Breast epithelium (tissue), 4 donors: ENCODE data around the gene PPP1R16B. TPM values are rescaled to one million over a fixed set of nuclear protein-coding genes. Genes with fewer than 3 reads are reported as not detected.

Experiments used
- DNase-seq, 2 donors: peaks; one replicate each; pipeline ENCODE4 v3.0.0-alpha.2; 2019; ENCODE audit warnings: low spot score in 2 of 2
- H3K27ac ChIP-seq, 2 donors: fragments of 200-600 bp; sonication (generic) in 1 of 2; one replicate each; pipeline ENCODE4 v1.5.1; 2016 to 2019; ENCODE audit warnings: mild to moderate bottlenecking in 1 of 2
- H3K27me3 ChIP-seq, 2 donors: fragments of 200-600 bp; sonication (generic) in 1 of 2; one replicate each; pipeline versions ENCODE4 v1.5.1 to v1.6.0; 2017 to 2019; ENCODE audit warnings: control low read depth in 1 of 2, mild to moderate bottlenecking in 1 of 2
- H3K36me3 ChIP-seq: fragments of 200-600 bp; one replicate; pipeline ENCODE4 v1.5.1; 2019
- H3K4me1 ChIP-seq, 2 donors: fragments of 200-600 bp; sonication (generic); one replicate each; pipeline ENCODE4 v1.5.1; 2016 to 2019; ENCODE audit warnings: control low read depth in 1 of 2
- H3K4me3 ChIP-seq, 3 donors: fragments of 200-600 bp; sonication (generic); 1 replicate in 2 of 3; 2 replicates in 1 of 3; pipeline ENCODE4 v1.5.1; 2016 to 2019; ENCODE audit warnings: mild to moderate bottlenecking in 3 of 3, moderate library complexity in 2 of 3
- H3K9me3 ChIP-seq, 2 donors: fragments of 200-600 bp; sonication (generic) in 1 of 2; one replicate each; pipeline ENCODE4 v1.5.1; 2016 to 2019; ENCODE audit warnings: control low read depth in 1 of 2
- CTCF ChIP-seq, 3 donors: fragments of 450-650 bp; IDR thresholded peaks; one replicate each; pipeline ENCODE4 v1.5.1; 2016 to 2017; ENCODE audit warnings: antibody characterized with exemption in 3 of 3, mild to moderate bottlenecking in 3 of 3, moderate library complexity in 3 of 3
- POLR2A ChIP-seq: fragments of 450-650 bp; IDR thresholded peaks from one replicate; pipeline ENCODE4 v1.6.1; 2016; ENCODE audit warnings: antibody characterized with exemption, mild to moderate bottlenecking, moderate library complexity
- POLR2AphosphoS5 ChIP-seq, 3 donors: sonication (generic); formaldehyde crosslinking; IDR thresholded peaks; one replicate each; pipeline ENCODE4 v1.6.1; 2017; ENCODE audit warnings: antibody characterized with exemption in 3 of 3
- intact Hi-C: fragments of 100-400 bp; cut with DNase I; formaldehyde crosslinking; loops from one replicate; pipeline ENCODE4 v1.15.1; 2023; ENCODE audit warnings: low total_unique reads
- total RNA-seq, 3 donors: library from RNA; depleted of rRNA; stranded (reverse); fragments of >200 nt; gene quantifications; one replicate each; pipeline ENCODE4 v1.1.0, GENCODE V29; 2016

Gene PPP1R16B
- total RNA-seq, 3 donors from 2014 or later: 3.7 to 10.8 (median 8.2) TPM

- Histone ChIP-seq H3K27me3 (no peaks in the 10 kb centered on the region), H3K27ac (no peak overlapping the region), H3K4me1 (no peaks in the 10 kb centered on the region), H3K9me3 (no peaks in the 10 kb centered on the region), H3K36me3 (no peaks in the 10 kb centered on the region), H3K4me3 (no peak overlapping the region)
- intact Hi-C loops: no loop called here
- TF ChIP-seq CTCF (IDR thresholded peaks at IDR 0.05) (no peak), POLR2AphosphoS5 (IDR thresholded peaks at IDR 0.05) (no peak), POLR2A (no peak)
- DNase-seq: no peak
Measured at GRCh38 chr20:38847840-38848239, 42.3 kb downstream of the PPP1R16B start.

DNA sequence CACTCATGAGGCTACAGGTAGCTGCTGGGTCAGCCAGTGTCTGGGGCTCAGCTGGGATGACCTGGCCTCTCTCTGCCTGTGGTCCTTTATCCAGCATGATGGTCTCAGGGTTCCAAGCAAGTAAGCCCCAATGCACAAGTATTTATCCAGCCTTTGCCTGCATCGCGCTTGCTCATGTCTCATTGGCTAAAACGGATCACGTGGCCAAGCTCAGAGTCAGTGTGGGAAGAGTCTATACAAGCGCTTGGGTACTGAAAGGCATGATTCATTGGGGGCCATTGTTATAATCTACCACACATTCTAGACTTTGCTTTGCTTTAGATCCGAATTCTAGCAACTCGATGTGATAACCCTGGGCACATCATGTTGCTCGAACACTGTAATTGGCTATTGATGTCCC, 48.3 kb downstream of the PPP1R16B start:
- H3K36me3 ChIP-seq: no peaks in the 10 kb centered on the region
- H3K27me3 ChIP-seq: no peaks in the 10 kb centered on the region
- no peak for DNase-seq
- no peak overlapping the region for H3K4me3 ChIP-seq
- no peak for TF ChIP-seq POLR2AphosphoS5 (IDR thresholded peaks at IDR 0.05)
- H3K9me3 ChIP-seq: no peaks in the 10 kb centered on the region
- no peaks in the 10 kb centered on the region for H3K4me1 ChIP-seq
- H3K27ac ChIP-seq: no peak overlapping the region
- intact Hi-C loops: no loop called here

DNA sequence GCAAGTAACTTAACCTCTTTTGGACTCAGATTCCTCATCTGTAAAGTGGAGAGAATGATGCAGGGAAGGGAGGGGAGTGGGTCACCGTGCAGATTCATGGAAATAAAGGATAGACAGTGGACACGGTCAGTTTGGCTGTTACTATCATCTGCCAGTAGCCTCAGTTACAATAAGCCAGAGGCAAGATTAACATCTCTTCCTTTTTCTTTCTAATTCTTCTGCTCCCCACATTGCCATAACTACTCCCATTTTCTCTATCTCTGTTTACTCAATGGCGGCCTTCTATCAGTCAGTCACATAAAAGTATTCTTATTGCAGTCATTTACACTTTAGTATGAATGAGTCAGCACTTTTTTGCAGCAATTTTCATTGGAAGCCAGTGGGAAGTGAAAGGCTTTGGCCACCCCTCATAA, 49.2 kb downstream of the PPP1R16B start:
- Histone ChIP-seq H3K9me3 (no peaks in the 10 kb centered on the region), H3K4me1 (no peaks in the 10 kb centered on the region), H3K36me3 (no peaks in the 10 kb centered on the region), H3K27me3 (no peaks in the 10 kb centered on the region), H3K4me3 (no peak overlapping the region), H3K27ac (no peak overlapping the region)
- intact Hi-C loops: loop anchor here (5.0 kb wide), 1 partner anchor 252 kb away; the partner anchor contains the start of gene ARHGAP40
- TF ChIP-seq CTCF (IDR thresholded peaks at IDR 0.05): no peak
- TF ChIP-seq POLR2A: no peak
- no peak for TF ChIP-seq POLR2AphosphoS5 (IDR thresholded peaks at IDR 0.05)
- DNase-seq: no peak

- intact Hi-C loops: loop anchor here (5.0 kb wide), 1 partner anchor 253 kb away; the partner anchor contains the start of gene ARHGAP40
- no peaks in the 10 kb centered on the region for H3K27me3 ChIP-seq
- no peaks in the 10 kb centered on the region for H3K4me1 ChIP-seq
- TF ChIP-seq CTCF (IDR thresholded peaks at IDR 0.05) (no peak), POLR2AphosphoS5 (IDR thresholded peaks at IDR 0.05) (no peak)
- DNase-seq: no peak
- H3K36me3 ChIP-seq: no peaks in the 10 kb centered on the region
- no peak overlapping the region for H3K27ac ChIP-seq
- no peaks in the 10 kb centered on the region for H3K9me3 ChIP-seq
- H3K4me3 ChIP-seq: no peak overlapping the region
Measured at GRCh38 chr20:38855356-38855755, 49.9 kb downstream of the PPP1R16B start.

DNA sequence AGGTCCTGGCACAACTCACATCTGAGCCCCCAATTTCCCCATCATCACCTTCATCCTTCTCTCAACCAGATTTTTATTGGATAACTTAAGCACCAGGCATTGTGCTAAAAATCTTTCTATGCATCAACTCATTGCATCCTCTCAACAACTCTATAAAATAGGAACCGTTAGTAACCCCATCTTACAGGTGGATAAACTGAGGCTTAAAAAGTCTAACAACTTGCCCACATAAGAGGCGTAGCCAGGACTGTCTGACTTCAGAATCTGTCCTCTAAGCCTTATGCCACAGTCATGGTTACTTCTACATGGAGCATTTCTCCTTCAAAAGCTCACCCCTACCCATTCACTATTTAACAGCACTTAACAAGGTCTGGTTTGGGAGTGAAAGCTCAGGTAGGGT, 51.1 kb downstream of the PPP1R16B start:
- H3K9me3 ChIP-seq: no peaks in the 10 kb centered on the region
- no peaks in the 10 kb centered on the region for H3K4me1 ChIP-seq
- no peaks in the 10 kb centered on the region for H3K36me3 ChIP-seq
- no peaks in the 10 kb centered on the region for H3K27me3 ChIP-seq
- H3K27ac ChIP-seq: no peak overlapping the region
- H3K4me3 ChIP-seq: no peak overlapping the region
- no peak for DNase-seq
- intact Hi-C loops: loop anchor here (5.0 kb wide), 1 partner anchor 254 kb away; the partner anchor contains the start of gene ARHGAP40
- TF ChIP-seq POLR2AphosphoS5 (IDR thresholded peaks at IDR 0.05) (no peak), CTCF (IDR thresholded peaks at IDR 0.05) (no peak), POLR2A (no peak)

DNA sequence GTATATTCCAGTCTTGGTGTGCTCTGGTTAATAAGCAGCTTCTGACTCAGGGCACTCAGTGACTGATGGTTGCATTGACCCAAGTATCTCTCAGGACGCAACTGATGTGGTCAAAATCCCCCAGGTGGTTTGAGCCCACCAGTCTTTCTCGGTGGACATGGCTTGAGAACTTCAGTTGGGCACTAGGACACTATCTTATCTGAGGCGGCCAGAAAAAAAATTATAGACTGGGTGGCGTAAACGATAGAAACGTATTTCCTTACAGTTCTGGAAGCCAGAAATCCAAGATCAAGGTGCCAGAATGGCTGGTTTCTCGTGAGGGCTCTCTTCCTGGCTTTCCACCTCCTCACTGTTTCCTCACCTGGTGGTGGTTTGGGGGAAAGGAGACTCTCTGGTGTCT, 52.2 kb downstream of the PPP1R16B start:
- H3K27ac ChIP-seq: no peak overlapping the region
- no peaks in the 10 kb centered on the region for H3K36me3 ChIP-seq
- no peaks in the 10 kb centered on the region for H3K9me3 ChIP-seq
- no peaks in the 10 kb centered on the region for H3K27me3 ChIP-seq
- no peak for DNase-seq
- no peak for TF ChIP-seq POLR2AphosphoS5 (IDR thresholded peaks at IDR 0.05)
- TF ChIP-seq POLR2A: no peak
- TF ChIP-seq CTCF (IDR thresholded peaks at IDR 0.05): no peak
- intact Hi-C loops: loop anchor here (5.0 kb wide), 1 partner anchor 255 kb away; the partner anchor contains the start of gene ARHGAP40
- no peak overlapping the region for H3K4me3 ChIP-seq
- H3K4me1 ChIP-seq: no peaks in the 10 kb centered on the region
